Activated naive CD4-positive, alpha-beta T cell treated with anti-CD3 and anti-CD28 coated beads, Interleukin-2, amount 50 U/mL, for 16 hours (primary cell): ENCODE results near the gene CTNNA3.

Source experiments
- DNase-seq: peaks from one replicate; pipeline ENCODE4 v3.0.0-alpha.2; 2020

CTNNA3 gene

GRCh38 chr10:66246177-66246576 lies 1449.8 kb downstream of the CTNNA3 start:
- DNase-seq, result no peak

GRCh38 chr10:66244953-66245352 lies 1451.0 kb downstream of the CTNNA3 start:
- no peak for DNase-seq

- DNase-seq, result no peak
These were observed 1453.1 kb downstream of the CTNNA3 start for GRCh38 chr10:66242885-66243284.

GRCh38 chr10:66239062-66239461 lies 1456.9 kb downstream of the CTNNA3 start:
- DNase-seq, result no peak

GRCh38 chr10:66238343-66238742 lies 1457.7 kb downstream of the CTNNA3 start:
- DNase-seq, result no peak

- DNase-seq, result no peak
These were observed 1461.1 kb downstream of the CTNNA3 start for GRCh38 chr10:66234872-66235271.

GRCh38 chr10:66228887-66229286 lies 1467.1 kb downstream of the CTNNA3 start:
- DNase-seq, result no peak

GRCh38 chr10:66223656-66224055 lies 1472.3 kb downstream of the CTNNA3 start:
- DNase-seq, result no peak

GRCh38 chr10:66222462-66223046 lies 1473.4 kb downstream of the CTNNA3 start:
- no peak for DNase-seq

- no peak for DNase-seq
These were observed 1476.9 kb downstream of the CTNNA3 start for GRCh38 chr10:66218981-66219587.

- no peak for DNase-seq
These were observed 1477.7 kb downstream of the CTNNA3 start for GRCh38 chr10:66218289-66218688.

- DNase-seq, result no peak
These were observed 1480.1 kb downstream of the CTNNA3 start for GRCh38 chr10:66215920-66216319.

GRCh38 chr10:66214721-66215404 lies 1481.1 kb downstream of the CTNNA3 start:
- DNase-seq, result no peak

GRCh38 chr10:66209025-66209424 lies 1487.0 kb downstream of the CTNNA3 start:
- DNase-seq, result no peak

- DNase-seq, result no peak
These were observed 1491.2 kb downstream of the CTNNA3 start for GRCh38 chr10:66204838-66205237.

GRCh38 chr10:66202101-66202500 lies 1493.9 kb downstream of the CTNNA3 start:
- DNase-seq, result no peak

- no peak for DNase-seq
These were observed 1503.7 kb downstream of the CTNNA3 start for GRCh38 chr10:66192162-66192831.

- DNase-seq, result no peak
These were observed 1505.6 kb downstream of the CTNNA3 start for GRCh38 chr10:66190413-66190812.

GRCh38 chr10:66189271-66189670 lies 1506.7 kb downstream of the CTNNA3 start:
- no peak for DNase-seq

GRCh38 chr10:66187053-66187733 lies 1508.8 kb downstream of the CTNNA3 start:
- DNase-seq, result no peak

- DNase-seq, result no peak
These were observed 1513.0 kb downstream of the CTNNA3 start for GRCh38 chr10:66183028-66183427.

- DNase-seq, result no peak
These were observed 1515.2 kb downstream of the CTNNA3 start for GRCh38 chr10:66180581-66181318.

GRCh38 chr10:66180021-66180420 lies 1516.0 kb downstream of the CTNNA3 start:
- no peak for DNase-seq
